GM23338 (cell line): Measurements from ENCODE around the gene ZFP36. TPM values are rescaled to one million over a fixed set of nuclear protein-coding genes. Genes with fewer than 3 reads are reported as not detected.

Experiments used
- ATAC-seq: fragments of 200-7000 bp; cut with Tn5 transposase; 3 replicates; pipeline ENCODE4 v1.9.1; 2020
- DNase-seq: peaks from one replicate; pipeline ENCODE4 v3.0.0-alpha.2; 2015; ENCODE audit warnings: low spot score
- H2AFZ ChIP-seq: fragments of 200-600 bp; sonication (generic); 2 replicates; pipeline ENCODE4 v1.8.0; 2016; ENCODE audit warnings: antibody characterized with exemption, mild to moderate bottlenecking, moderate library complexity
- H3F3A ChIP-seq: fragments of 200-600 bp; sonication (generic); replicated peaks from 2 replicates; pipeline ENCODE4 v1.8.0; 2017; ENCODE audit warnings: antibody characterized with exemption, mixed run types, low read depth
- H3K27ac ChIP-seq: fragments of 200-600 bp; sonication (generic); 2 replicates; pipeline ENCODE4 v1.6.1; 2016; ENCODE audit warnings: low read depth
- H3K27me3 ChIP-seq: fragments of 200-600 bp; sonication (generic); 2 replicates; pipeline ENCODE4 v1.8.0; 2016; ENCODE audit warnings: mild to moderate bottlenecking, mixed run types, moderate library complexity; ENCODE audit not compliant: insufficient read depth
- H3K36me3 ChIP-seq: fragments of 200-600 bp; sonication (generic); 2 replicates; pipeline ENCODE4 v1.8.0; 2016; ENCODE audit warnings: mild to moderate bottlenecking; ENCODE audit not compliant: insufficient read depth
- H3K4me1 ChIP-seq: fragments of 200-600 bp; sonication (generic); 2 replicates; pipeline ENCODE4 v1.8.0; 2016; ENCODE audit warnings: mild to moderate bottlenecking, moderate library complexity; ENCODE audit not compliant: insufficient read depth
- H3K4me2 ChIP-seq: fragments of 200-600 bp; sonication (generic); 2 replicates; pipeline ENCODE4 v1.7.1; 2017; ENCODE audit warnings: mixed run types
- H3K4me3 ChIP-seq: fragments of 200-600 bp; sonication (generic); 2 replicates; pipeline ENCODE4 v1.6.1; 2016; ENCODE audit warnings: mixed run types
- H3K79me2 ChIP-seq: fragments of 200-600 bp; sonication (generic); replicated peaks from 2 replicates; pipeline ENCODE4 v1.8.0; 2017; ENCODE audit warnings: mild to moderate bottlenecking; ENCODE audit not compliant: insufficient read depth
- H3K9me2 ChIP-seq: fragments of 200-600 bp; sonication (generic); 2 replicates; pipeline ENCODE4 v1.8.0; 2017; ENCODE audit not compliant: insufficient read depth
- H4K20me1 ChIP-seq: fragments of 200-600 bp; sonication (generic); replicated peaks from 2 replicates; pipeline ENCODE4 v1.8.0; 2017; ENCODE audit warnings: mild to moderate bottlenecking; ENCODE audit not compliant: insufficient read depth
- H3K27ac Mint-ChIP-seq: 2 replicates; pipeline ENCODE4 v1.8.0; 2020; ENCODE audit warnings: inconsistent platforms, mild to moderate bottlenecking, moderate library complexity, mixed read lengths
- H3K27me3 Mint-ChIP-seq: 3 replicates; pipeline ENCODE4 v1.8.0; 2022; ENCODE audit warnings: low read depth, mild to moderate bottlenecking, moderate library complexity, mixed read lengths, inconsistent platforms; ENCODE audit not compliant: insufficient read depth, poor library complexity
- H3K36me3 Mint-ChIP-seq: 3 replicates; pipeline ENCODE4 v1.8.0; 2021; ENCODE audit warnings: low read depth, mild to moderate bottlenecking, inconsistent platforms, moderate library complexity, mixed read lengths
- H3K4me1 Mint-ChIP-seq: 3 replicates; pipeline ENCODE4 v1.8.0; 2020; ENCODE audit warnings: mild to moderate bottlenecking, inconsistent platforms, mixed read lengths
- H3K4me3 Mint-ChIP-seq: 3 replicates; pipeline ENCODE4 v1.8.0; 2021; ENCODE audit warnings: moderate library complexity, mild to moderate bottlenecking, inconsistent platforms, mixed read lengths
- H3K9me3 Mint-ChIP-seq: 3 replicates; pipeline ENCODE4 v1.8.0; 2020; ENCODE audit warnings: moderate library complexity, mild to moderate bottlenecking, inconsistent platforms, mixed read lengths
- CREB1 ChIP-seq: fragments of 250-450 bp; sonication (Bioruptor Pico); IDR thresholded peaks from 2 replicates; pipeline ENCODE4 v1.5.0; 2020; ENCODE audit warnings: low read depth, mild to moderate bottlenecking, moderate library complexity
- CTCF ChIP-seq, 2 experiments: fragments of 200-600 bp in 1 of 2; sonication (generic) in 1 of 2; conservative IDR thresholded peaks; 2 replicates each; pipeline versions ENCODE4 v1.5.1 to v1.6.1; 2016 to 2017; ENCODE audit warnings: antibody characterized with exemption in 2 of 2, low read depth in 2 of 2, mild to moderate bottlenecking in 2 of 2, moderate library complexity in 1 of 2
- ETS1 ChIP-seq: IDR thresholded peaks from 2 replicates; pipeline ENCODE4 v1.6.1; 2016; ENCODE audit warnings: antibody characterized with exemption
- EZH2 ChIP-seq: fragments of 200-600 bp; sonication (generic); IDR thresholded peaks from one replicate; pipeline ENCODE4 v1.8.0; 2017; ENCODE audit warnings: antibody characterized with exemption, mild to moderate bottlenecking, low read depth; ENCODE audit not compliant: unreplicated experiment
- EZH2phosphoT487 ChIP-seq: fragments of 200-600 bp; sonication (generic); IDR thresholded peaks from one replicate; pipeline ENCODE4 v1.8.1; 2018; ENCODE audit warnings: antibody characterized with exemption; ENCODE audit not compliant: unreplicated experiment
- JUNB ChIP-seq: IDR thresholded peaks from one replicate; pipeline ENCODE4 v1.6.1; 2016; ENCODE audit warnings: antibody characterized with exemption; ENCODE audit not compliant: unreplicated experiment
- NANOG ChIP-seq: IDR thresholded peaks from 2 replicates; pipeline ENCODE4 v1.6.1; 2016; ENCODE audit warnings: antibody characterized with exemption, borderline replicate concordance
- POLR2AphosphoS5 ChIP-seq: IDR thresholded peaks from 2 replicates; pipeline ENCODE4 v1.6.1; 2016; ENCODE audit warnings: antibody characterized with exemption, low read depth
- STAT1 ChIP-seq: IDR thresholded peaks from one replicate; pipeline ENCODE4 v1.6.1; 2016; ENCODE audit warnings: antibody characterized with exemption; ENCODE audit not compliant: unreplicated experiment
- ZNF114 ChIP-seq: fragments of 250-450 bp; sonication (Bioruptor Pico); IDR thresholded peaks from 2 replicates; pipeline ENCODE4 v1.5.0; 2020; ENCODE audit warnings: mild to moderate bottlenecking, moderate library complexity
- ZNF331 ChIP-seq: fragments of 250-450 bp; sonication (Bioruptor Pico); IDR thresholded peaks from 2 replicates; pipeline ENCODE4 v1.5.0; 2020; ENCODE audit warnings: low read depth, mild to moderate bottlenecking, moderate library complexity
- ZNF462 ChIP-seq: fragments of 250-450 bp; sonication (Bioruptor Pico); IDR thresholded peaks from 2 replicates; pipeline ENCODE4 v1.5.0; 2020; ENCODE audit warnings: mild to moderate bottlenecking, moderate library complexity
- polyA plus RNA-seq: library from polyadenylated mRNA; unstranded; fragments of >200 nt; fragmentation: Nextera tagmentation; extraction: Ambion mirVana; gene quantifications from 2 replicates; pipeline ENCODE4 v1.2.1, GENCODE V29; 2016
- total RNA-seq: library from RNA; depleted of rRNA; stranded (reverse); fragments of >200 nt; shearing (Covaris generic); gene quantifications from 2 replicates; pipeline ENCODE4 v1.2.3, GENCODE V29; 2014

The ZFP36 gene
- total and polyA plus RNA-seq, 2 experiments from 2014 or later, result 9.5 to 27.5 TPM

- Histone ChIP-seq H3K9me2 (no peaks in the 10 kb centered on the region), H3K4me2 (no peak overlapping the region), H3K27me3 (no peaks in the 10 kb centered on the region), H3K79me2 (no peaks in the 10 kb centered on the region), H3K4me1 (peaks cover 26% of the 10 kb centered on the region), H3K4me3 (no peak overlapping the region), H3K36me3 (no peaks in the 10 kb centered on the region), H3F3A (peaks cover 18% of the 10 kb centered on the region), H2AFZ (no peak overlapping the region), H4K20me1 (no peaks in the 10 kb centered on the region; the same call in 1 of the 2 replicates), H3K27ac (peak overlapping the region; percentile 12; the same call in 1 of the 2 replicates)
- no peak for ATAC-seq
- H3K9me3 Mint-ChIP-seq, result no peaks in the 10 kb centered on the region; the same call in 2 of the 3 replicates
- no peak for DNase-seq
- peaks cover 33% of the 10 kb centered on the region for H3K4me1 Mint-ChIP-seq
- no peak for TF ChIP-seq POLR2AphosphoS5
- TF ChIP-seq JUNB, result no peak
- TF ChIP-seq EZH2phosphoT487, result no peak
- no peak for TF ChIP-seq ZNF462 (CRISPR knock-in tag)
- TF ChIP-seq EZH2, result no peak
- peaks cover 32% of the 10 kb centered on the region for H3K27me3 Mint-ChIP-seq
- H3K4me3 Mint-ChIP-seq, result no peak overlapping the region; the same call in 2 of the 3 replicates
- peaks cover 49% of the 10 kb centered on the region for H3K36me3 Mint-ChIP-seq
- H3K27ac Mint-ChIP-seq, result no peak overlapping the region
These were observed 19.5 kb downstream of the ZFP36 start for GRCh38 chr19:39426170-39426569.

GRCh38 chr19:39427707-39428106 lies 21.1 kb downstream of the ZFP36 start:
- no peaks in the 10 kb centered on the region for H3K27me3 ChIP-seq
- peaks cover 26% of the 10 kb centered on the region for H3K4me1 ChIP-seq
- no peak for DNase-seq
- no peaks in the 10 kb centered on the region for H3K9me2 ChIP-seq
- peak overlapping the region; percentile 82 for H3K4me2 ChIP-seq
- H3K36me3 Mint-ChIP-seq, result peaks cover 53% of the 10 kb centered on the region
- H3K4me1 Mint-ChIP-seq, result peaks cover 33% of the 10 kb centered on the region
- H3K4me3 ChIP-seq, result no peak overlapping the region; the same call in 1 of the 2 replicates
- peaks cover 31% of the 10 kb centered on the region for H3F3A ChIP-seq
- H3K36me3 ChIP-seq, result peaks cover 8% of the 10 kb centered on the region; the same call in 1 of the 2 replicates
- peaks cover 6% of the 10 kb centered on the region; the same call in 1 of the 2 replicates for H4K20me1 ChIP-seq
- no peaks in the 10 kb centered on the region; the same call in 2 of the 3 replicates for H3K9me3 Mint-ChIP-seq
- H2AFZ ChIP-seq, result no peak overlapping the region
- no peaks in the 10 kb centered on the region for H3K79me2 ChIP-seq
- H3K27ac ChIP-seq, result peak overlapping the region; percentile 100
- H3K27ac Mint-ChIP-seq, result peak overlapping the region; percentile 98
- no peak for ATAC-seq
- no peak overlapping the region for H3K4me3 Mint-ChIP-seq
- peaks cover 34% of the 10 kb centered on the region for H3K27me3 Mint-ChIP-seq
- TF ChIP-seq POLR2AphosphoS5 (no peak; the same call in none of the 2 replicates), ZNF331 (CRISPR knock-in tag) (no peak), ZNF114 (CRISPR knock-in tag) (no peak), ETS1 (no peak), NANOG (no peak), STAT1 (no peak), CTCF (conservative IDR thresholded peaks at IDR 0.05; ENCODE audit: low read depth in 2 of 2) (no peak), EZH2 (no peak), CREB1 (CRISPR knock-in tag) (no peak)
